Stimulated activated CD8-positive, alpha-beta memory T cell treated with anti-CD3 and anti-CD28 coated beads, Interleukin-7, amount 100 ng/mL, for 1 hour (primary cell): ENCODE results near the gene SP3.

Experiments
- DNase-seq, 2 donors: peaks; one replicate each; pipeline ENCODE4 v3.0.0-alpha.2; 2020; ENCODE audit warnings: low read depth in 2 of 2

The SP3 gene

DNA sequence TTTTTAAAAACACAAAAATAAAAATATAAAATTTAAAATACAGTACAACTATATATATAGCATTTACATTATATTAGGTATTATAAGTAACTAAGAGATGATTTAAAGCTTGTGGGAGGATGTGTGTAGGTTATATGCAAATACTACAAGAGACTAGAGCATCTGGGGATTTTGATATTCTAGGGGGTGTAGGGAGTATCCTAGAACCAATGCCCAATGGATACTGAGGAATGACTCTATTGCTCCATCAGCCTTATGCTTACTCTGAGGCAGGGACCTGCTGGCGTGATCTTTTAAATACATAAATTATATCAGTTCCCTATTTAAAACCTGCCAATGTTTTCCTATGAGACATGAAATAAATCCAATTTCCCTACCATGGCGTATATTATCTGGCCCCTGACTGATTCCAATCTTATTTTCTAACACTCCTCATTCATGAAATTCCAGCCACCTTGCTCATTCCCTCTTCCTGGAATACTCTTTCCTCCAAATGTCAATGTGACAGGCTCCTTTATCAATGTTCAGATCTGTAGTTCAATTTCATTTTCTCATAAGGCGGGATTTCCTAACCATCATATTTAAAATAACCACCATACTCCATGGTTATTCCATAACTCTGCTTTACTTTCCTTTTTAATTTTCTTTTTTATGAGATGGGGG is 22.2 kb downstream of the SP3 start:
- DNase-seq, result no peak

GRCh38 chr2:173941567-173941966 is 23.6 kb downstream of the SP3 start:
- DNase-seq, result no peak

- DNase-seq, result no peak
Measured at GRCh38 chr2:173940208-173941020, 24.8 kb downstream of the SP3 start.

DNA sequence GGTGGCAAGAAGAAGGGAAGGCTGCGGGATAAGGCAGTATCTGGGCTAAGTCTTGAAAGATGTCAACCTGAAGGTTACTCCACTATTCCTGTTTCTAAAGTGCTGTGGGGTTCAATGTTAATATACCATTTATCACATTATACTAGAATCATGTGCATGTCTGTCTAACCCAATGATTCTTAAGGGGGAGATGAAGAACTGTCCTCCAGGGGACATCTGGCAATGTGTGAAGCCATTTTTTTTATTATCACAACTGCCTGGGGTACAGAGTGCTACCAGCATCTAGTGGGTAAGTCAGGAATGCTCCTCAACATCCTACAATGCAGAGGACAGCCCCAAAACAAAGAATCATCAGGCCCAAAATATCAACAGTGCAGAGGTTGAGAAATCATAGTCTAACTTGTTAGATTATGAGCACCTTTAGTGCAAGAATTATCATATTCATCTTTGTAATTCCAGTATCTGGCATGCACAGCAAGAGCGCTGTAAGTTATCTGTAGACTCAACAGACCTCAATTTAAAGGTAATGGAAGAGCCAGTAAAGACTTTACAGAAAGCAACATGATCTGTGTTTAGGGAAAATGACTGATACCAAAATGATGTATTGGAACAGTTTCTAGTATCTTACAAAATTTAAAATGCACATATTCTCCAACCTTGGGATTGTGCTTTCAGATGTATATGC is 26.3 kb downstream of the SP3 start:
- DNase-seq, result no peak

DNA sequence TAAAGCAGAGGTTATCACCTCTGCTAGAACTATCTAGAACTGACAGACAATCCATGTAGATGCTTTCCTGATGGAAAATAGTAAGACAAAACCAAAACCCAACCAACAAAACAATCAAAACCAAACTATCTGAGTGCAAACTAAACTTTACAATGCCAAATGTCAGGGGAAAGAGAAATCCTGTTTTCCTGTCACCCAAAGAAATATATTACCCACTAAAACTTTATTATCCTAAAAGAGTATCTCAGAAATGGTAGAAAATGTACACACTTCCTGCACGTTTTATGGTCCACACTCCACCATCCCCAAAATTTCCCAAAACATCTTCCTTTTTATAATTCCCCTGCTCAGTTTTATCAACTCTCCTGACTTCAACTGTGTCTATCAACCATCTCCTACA is 29.9 kb downstream of the SP3 start:
- DNase-seq, result no peak

DNA sequence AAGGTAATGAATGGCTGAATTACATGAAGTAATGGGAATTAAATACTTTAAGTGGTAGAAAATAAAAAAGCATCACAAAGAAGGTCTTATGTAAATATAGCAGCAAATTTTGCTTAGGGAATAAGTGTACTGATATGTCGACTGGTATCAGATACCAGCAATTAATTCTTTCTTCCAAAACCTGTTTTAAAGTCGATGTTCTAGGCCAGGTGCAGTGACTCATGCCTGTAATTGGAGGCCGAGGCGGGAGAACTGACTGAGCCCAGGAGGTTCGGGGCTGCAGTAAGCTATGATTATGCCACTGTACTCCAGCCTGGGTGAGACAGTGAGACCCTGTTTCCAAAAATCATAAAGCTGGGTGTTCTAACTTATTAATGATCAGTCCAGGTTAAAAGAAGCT is 30.3 kb downstream of the SP3 start:
- DNase-seq, result no peak

- DNase-seq, result no peak
Measured at GRCh38 chr2:173931751-173932150, 33.4 kb downstream of the SP3 start.

DNA sequence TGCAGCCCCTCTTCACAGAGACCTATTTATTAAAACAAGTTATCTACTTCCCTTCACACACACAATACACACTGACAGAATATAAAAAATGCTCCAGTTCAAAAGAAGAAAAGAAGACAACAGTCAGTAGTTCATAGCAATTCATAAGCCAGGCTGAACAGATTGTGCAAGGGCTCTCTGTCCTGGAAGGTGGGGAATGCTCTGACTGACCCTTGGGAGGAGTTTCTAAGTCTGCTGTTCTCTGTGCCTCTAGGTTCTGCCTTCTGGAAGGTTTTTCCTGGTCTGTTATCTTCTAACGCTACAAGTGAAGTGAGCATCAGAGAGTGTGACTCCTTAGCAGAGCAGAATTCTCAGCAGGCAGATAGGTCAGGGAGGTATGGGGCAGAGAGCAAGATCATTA is 35.7 kb downstream of the SP3 start:
- no peak for DNase-seq

DNA sequence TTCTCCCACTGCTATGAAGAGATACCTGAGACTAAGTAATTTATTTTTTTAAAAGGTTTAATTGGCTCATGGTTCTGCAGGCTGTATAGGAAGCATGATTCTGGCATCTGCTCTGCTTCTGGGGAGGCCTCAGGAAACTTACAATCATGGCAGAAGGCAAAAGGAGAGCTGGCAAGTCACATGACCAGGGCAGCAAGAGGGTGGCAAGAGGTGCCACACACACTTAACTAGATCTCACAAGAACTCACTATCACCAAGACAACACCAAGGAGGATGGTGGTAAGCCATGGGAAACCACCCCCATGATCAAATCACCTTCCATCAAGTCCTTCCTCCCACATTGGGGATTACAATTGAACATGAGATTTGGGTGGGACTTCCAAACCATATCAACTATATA is 38.3 kb downstream of the SP3 start:
- DNase-seq, result no peak

DNA sequence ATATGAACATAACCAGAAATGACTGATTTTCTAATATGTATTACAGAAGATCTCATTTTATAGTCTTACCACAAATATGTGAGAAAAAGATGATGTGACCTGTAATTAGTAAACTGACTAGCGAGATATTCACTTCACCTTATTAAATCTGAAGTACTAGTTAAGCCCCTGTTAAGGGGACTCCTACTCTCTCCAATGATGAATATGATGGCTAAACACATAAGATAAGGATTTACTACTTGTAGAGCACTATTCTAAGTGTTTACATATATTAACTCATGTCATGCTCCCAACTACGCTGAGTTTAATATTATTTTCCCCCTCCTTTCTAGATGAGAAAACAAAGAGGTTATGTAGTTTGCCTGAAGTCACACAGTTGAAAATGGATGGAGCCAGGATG is 40.9 kb downstream of the SP3 start:
- DNase-seq, result no peak

DNA sequence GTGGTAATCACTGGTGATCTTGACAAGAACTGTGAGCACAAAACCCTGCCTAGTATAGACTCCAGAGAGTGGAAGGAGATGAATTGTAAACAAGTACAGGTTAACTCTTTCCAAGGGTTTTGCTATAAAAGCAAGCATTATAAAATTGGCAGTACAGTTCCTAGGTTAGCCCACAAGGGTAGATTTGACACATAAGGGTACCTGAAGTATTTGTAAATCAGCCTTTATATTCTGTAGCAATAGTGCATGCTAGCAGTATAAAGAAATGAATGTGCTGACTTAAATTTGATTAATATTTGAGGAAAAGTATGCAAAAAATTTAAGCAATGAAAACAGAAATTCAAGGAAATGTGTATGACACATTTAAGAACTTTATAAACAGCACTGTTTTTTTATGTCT is 42.4 kb downstream of the SP3 start:
- DNase-seq, result no peak

GRCh38 chr2:173922068-173922467 is 43.1 kb downstream of the SP3 start:
- no peak for DNase-seq

DNA sequence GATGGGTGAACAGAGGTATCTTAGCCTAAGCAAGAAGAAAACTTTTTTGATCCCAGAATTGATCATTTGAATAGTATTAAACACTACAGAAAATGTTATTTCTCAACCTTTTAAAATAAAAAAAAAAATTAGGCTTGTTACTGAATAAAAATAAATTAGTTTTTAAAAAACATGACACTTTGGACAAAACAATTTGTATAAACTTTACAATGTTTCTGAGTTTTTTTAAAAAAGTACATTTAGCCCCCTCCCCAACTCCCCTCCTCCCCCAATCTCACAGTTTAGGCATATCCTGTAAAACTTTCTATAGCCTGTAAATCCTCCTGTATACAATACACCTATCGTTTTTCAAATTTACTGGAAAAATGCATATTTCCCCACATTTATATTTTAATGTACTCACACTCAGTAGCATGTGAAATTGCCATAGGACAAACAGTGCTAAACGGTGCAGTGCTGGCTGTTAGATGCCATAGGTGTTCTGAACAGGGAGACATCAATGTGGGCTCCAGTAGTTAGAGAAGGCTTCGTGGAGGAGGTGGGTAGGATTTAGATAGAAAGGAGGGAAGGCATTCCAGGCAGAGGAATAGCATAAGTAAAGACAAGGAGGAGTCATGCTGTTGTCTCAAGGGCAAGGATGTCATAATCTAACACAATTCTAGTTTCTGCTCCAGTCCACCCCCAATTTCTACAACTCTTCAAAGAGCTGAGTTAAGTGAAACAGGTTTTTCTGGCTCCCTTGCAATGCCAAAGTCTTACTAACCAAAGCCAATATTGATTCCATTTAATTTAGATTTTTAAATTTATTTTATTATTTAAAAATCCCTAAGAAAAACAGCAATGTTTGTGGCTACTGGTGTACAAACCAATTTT is 50.9 kb downstream of the SP3 start:
- no peak for DNase-seq

DNA sequence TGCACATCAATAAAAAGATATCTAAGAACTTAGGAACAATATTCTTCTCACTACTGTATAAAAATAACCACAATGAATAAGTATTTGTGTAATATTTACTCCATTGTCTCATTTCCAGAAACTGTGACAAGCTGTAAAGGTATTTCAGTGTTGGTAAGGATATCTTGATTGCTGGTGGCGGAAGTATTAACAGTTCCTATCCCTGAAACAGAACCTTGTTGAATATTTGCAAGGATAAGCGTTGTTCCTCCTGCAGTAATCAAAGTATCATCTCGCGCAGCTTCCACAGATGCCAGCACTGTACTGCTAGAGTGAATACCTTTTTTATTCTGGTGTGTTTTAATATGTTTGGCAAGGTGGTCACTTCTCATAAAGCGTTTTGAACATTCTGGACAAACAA is 55.3 kb downstream of the SP3 start:
- no peak for DNase-seq

GRCh38 chr2:173906626-173907025 is 58.5 kb downstream of the SP3 start:
- DNase-seq, result no peak

DNA sequence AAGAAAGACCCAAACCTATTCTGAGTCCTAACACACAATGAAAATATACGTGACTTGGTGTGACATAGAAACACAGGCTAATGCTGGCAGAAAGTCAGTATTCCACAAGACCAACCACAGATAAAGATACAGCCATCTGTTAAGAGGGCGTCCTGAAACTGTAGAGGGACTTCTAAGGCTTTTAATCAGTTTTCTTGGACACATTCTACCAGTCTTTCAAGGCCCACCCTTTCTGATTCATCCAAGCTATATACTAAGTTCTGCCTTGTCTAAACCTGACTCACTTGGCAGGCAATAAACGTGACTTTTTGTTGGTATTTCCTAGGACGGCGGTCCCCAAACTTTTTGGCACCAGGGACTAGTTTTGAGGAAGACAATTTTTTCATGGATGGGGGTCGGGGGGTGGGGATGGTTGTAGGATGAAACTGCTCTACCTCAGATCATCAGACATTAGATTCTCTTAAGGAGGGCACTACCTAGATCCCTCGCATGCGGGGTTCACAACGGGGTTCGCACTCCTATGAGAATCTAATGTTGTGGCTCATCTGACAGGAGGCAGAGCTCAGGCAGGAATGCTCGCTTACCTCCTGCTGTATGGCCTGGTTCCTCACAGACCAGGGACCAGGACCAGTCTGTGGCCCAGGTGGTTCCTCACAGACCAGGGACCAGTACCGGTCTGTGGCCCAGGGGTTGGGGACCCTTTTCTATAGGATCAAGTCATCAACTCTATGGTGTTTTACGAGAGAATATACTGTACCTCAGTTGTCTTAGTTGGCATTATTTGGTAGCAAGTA is 61.4 kb downstream of the SP3 start:
- DNase-seq, result no peak

GRCh38 chr2:173898996-173899395 is 66.2 kb downstream of the SP3 start:
- DNase-seq, result no peak

GRCh38 chr2:173898178-173898668 is 67.0 kb downstream of the SP3 start:
- no peak for DNase-seq

DNA sequence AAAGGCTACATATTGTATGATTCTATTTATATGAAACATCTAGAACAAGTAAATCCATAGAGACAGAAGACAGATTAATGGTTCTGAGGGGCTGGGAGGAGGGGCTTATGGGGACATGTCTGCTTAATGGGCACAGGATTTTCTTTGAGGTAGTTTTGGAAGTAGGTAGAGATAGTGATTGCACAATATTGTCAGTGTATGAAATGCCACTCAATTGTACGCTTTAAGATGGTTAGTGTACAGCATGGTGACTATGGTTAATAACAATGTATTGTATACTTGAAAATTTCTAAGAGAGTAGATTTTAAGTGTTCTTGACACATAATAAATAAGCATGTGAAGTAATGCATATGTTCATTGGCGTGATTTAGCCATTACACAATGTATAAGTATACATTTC is 68.4 kb downstream of the SP3 start:
- DNase-seq, result no peak

GRCh38 chr2:173892341-173892740 is 72.8 kb downstream of the SP3 start:
- DNase-seq, result no peak
